ENCODE data around the gene FER1L5. TPM values are rescaled to one million over a fixed set of nuclear protein-coding genes. Genes with fewer than 3 reads are reported as not detected.

FER1L5 gene
- total and polyA plus RNA-seq, 8 donors, result 0.93 to 3.2 (median 1.4) TPM

DNA sequence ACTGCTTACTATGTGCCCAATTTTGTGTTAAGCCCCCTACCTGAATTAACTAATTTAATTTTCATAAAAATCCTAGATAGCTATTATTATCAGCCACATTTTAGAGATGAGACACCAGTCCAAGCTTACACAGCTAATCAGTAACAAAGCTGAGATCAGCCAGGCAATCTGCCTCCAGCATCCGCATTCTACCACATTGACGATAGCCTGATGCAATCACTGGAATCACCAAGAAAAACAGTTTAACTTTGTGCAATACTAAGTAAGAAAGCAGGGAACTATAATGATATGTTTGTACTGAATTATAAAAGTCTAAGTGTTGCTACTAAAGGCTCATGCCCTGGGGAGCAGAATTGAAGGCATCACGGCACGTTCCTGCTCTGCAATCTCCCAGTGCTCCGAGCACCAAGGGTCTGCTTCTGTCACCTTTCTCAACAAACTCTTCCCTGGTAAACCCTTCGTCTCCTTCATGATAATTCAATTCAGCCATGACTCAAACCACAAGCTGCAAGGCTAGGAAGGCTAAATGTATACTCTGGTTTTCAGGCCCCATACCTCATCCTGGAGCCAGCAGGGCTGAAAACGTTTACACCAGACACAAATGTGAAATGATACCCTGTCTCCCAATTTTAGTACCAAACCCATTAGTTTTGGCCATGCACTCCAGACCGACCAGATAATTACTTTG, 23.8 kb upstream of the FER1L5 start:
- ATAC-seq (peak in 3 of 4 donors; percentile 53 to 63 (median 58)), FAIRE-seq (no peak), DNase-seq (no peak)
- TF ChIP-seq, protein P1, sequence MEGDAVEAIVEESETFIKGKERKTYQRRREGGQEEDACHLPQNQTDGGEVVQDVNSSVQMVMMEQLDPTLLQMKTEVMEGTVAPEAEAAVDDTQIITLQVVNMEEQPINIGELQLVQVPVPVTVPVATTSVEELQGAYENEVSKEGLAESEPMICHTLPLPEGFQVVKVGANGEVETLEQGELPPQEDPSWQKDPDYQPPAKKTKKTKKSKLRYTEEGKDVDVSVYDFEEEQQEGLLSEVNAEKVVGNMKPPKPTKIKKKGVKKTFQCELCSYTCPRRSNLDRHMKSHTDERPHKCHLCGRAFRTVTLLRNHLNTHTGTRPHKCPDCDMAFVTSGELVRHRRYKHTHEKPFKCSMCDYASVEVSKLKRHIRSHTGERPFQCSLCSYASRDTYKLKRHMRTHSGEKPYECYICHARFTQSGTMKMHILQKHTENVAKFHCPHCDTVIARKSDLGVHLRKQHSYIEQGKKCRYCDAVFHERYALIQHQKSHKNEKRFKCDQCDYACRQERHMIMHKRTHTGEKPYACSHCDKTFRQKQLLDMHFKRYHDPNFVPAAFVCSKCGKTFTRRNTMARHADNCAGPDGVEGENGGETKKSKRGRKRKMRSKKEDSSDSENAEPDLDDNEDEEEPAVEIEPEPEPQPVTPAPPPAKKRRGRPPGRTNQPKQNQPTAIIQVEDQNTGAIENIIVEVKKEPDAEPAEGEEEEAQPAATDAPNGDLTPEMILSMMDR (IDR thresholded peaks at IDR 0.05), result no peak
- intact Hi-C loops (cut with DNase I), result no loop called here
- Histone ChIP-seq H3K27me3 (no peaks in the 10 kb centered on the region), H3K4me3 (no peak overlapping the region), H3K4me1 (peaks cover 0 to 5% (median 0%) of the 10 kb centered on the region in 3 donors), H3K36me3 (peaks cover 0 to 21% (median 4%) of the 10 kb centered on the region in 3 donors), H3K9me3 (no peaks in the 10 kb centered on the region), H3K27ac (no peak overlapping the region)
- 83 to 84% methylated on average over 8 of the region's 8 CpGs for WGBS, 2 donors

DNA sequence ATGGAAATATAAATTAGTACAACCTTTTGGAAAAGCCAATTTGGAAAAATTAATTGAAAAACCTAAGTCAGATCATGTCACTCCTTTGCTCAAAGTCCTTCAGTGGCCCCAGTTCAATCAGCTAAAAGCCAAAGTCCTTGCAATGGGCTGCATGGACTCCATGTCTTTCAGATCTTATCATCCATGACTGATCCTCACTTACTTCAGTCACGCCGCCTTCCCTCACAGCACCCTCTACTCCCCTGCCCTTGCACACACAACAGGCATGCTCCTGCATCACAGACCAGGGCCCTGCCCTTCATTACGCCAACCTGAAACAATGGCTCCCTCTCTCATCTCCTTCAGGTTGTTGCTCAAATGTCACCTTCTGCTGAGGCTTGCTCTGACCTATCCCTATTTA, 20.0 kb upstream of the FER1L5 start:
- no peaks in the 10 kb centered on the region for H3K27me3 ChIP-seq
- intact Hi-C loops (cut with DNase I), result no loop called here
- peaks cover 0 to 16% (median 4%) of the 10 kb centered on the region in 3 donors for H3K36me3 ChIP-seq
- 95 to 96% methylated on average over 3 of the region's 3 CpGs for WGBS, 2 donors
- TF ChIP-seq, protein P1 (IDR thresholded peaks at IDR 0.05), result no peak
- peaks cover 0 to 14% (median 5%) of the 10 kb centered on the region in 3 donors for H3K4me1 ChIP-seq
- peak overlapping the region in 1 of 4 donors; percentile 17 for H3K27ac ChIP-seq
- H3K4me3 ChIP-seq, result no peak overlapping the region
- no peaks in the 10 kb centered on the region for H3K9me3 ChIP-seq
- ATAC-seq (no peak), FAIRE-seq (no peak), DNase-seq (no peak)

DNA sequence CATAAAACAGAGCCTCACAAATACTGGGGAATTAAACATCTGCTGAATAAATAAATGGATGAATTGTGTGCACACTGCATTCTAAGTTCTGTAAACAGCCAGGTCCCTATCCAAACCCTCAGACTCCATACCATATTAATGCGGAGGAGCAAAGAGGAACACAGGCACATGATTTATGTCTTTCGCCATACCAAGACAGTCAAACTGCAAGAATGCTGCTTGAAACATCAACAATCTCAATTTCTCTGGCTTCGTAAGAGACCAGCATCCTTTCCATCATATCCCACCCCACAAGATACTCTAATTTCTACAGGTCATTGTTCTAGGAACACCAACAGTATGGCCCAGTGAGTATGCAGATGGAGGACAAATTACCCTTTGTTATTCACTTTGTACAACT, 19.4 kb upstream of the FER1L5 start:
- peak in 1 of 4 donors; percentile 58 for ATAC-seq

DNA sequence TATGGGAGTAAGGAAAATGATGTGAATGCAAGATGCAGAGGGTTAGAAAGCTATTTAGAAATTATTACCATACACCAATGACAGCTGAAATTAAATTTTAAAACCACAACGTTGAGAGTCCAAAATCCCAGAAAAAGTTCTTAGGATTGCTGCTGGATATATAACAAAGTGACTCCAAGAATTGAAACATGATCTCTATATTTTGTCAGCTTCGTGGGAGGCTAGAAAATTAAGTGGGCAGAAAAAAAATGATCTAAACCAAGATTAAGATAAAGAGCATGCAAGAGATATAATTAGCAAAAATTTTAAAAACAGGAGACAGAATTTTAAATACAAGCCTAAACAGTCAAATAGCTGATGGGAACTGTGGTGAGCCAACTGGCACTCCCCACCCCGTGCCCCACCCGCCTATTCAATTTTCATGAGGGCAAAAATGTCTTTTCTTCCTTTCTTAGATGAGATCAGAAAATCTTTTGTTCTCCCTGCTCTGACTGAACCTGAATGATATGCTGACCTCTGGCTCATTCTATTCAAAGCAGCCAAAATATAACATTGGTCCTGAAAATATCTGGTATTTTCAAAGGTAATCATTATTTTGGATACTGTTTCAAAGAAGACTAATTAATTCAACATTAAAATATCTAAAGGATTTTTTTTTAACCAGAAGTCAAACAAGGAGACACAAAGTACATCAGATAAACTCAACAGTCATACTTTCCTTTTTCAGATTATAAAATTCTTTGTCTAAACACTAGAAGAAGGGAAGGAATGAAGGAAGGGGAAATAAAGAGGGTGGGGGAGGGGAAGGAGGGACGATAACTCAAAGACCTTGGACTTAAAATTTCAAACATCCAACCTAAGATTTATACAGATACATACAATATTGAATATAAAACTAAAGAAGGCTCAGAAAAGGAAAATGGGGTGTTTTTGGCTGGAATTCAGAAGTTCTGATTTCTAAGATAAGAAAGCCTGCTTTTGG, 16.7 kb upstream of the FER1L5 start:
- Histone ChIP-seq H3K27ac (no peak overlapping the region), H3K9me3 (no peaks in the 10 kb centered on the region)

More for the DNA sequence above, 19.4 kb upstream of the FER1L5 start:
- WGBS, 2 donors, result 91 to 96% methylated on average over 3 of the region's 3 CpGs
- FAIRE-seq (no peak), DNase-seq (no peak)
- Histone ChIP-seq H3K27ac (peak overlapping the region in 1 of 4 donors; percentile 17), H3K4me1 (peaks cover 0 to 14% (median 5%) of the 10 kb centered on the region in 3 donors), H3K36me3 (peaks cover 0 to 16% (median 4%) of the 10 kb centered on the region in 3 donors), H3K9me3 (no peaks in the 10 kb centered on the region), H3K27me3 (no peaks in the 10 kb centered on the region), H3K4me3 (no peak overlapping the region)
- TF ChIP-seq, protein P1 (IDR thresholded peaks at IDR 0.05), result no peak
- intact Hi-C loops (cut with DNase I), result no loop called here

More for the DNA sequence above, 16.7 kb upstream of the FER1L5 start:
- peaks cover 5 to 14% (median 5%) of the 10 kb centered on the region in 3 donors for H3K4me1 ChIP-seq
- WGBS, 2 donors, result 39 to 43% methylated on average over 5 of the region's 5 CpGs
- FAIRE-seq (no peak), DNase-seq (no peak), ATAC-seq (no peak)
- no peak overlapping the region for H3K4me3 ChIP-seq
- TF ChIP-seq, protein P1 (IDR thresholded peaks at IDR 0.05), result no peak
- no peaks in the 10 kb centered on the region for H3K27me3 ChIP-seq
- intact Hi-C loops (cut with DNase I), result no loop called here
- peaks cover 0 to 11% (median 0%) of the 10 kb centered on the region in 3 donors for H3K36me3 ChIP-seq

Measured in pancreas (tissue), 10 donors.